GM18507 (cell line): Measurements from ENCODE around the gene RUNX2.

Experiments
- DNase-seq: peaks from one replicate; pipeline ENCODE4 v3.0.0; 2011; ENCODE audit warnings: low read depth; ENCODE audit not compliant: insufficient read length; ENCODE audit errors: extremely low spot score
- FAIRE-seq: peaks from 2 replicates; lab custom pipeline; 2011; peaks lifted over from hg19 to GRCh38; lab: Jason Lieb, UNC

RUNX2 gene

DNA sequence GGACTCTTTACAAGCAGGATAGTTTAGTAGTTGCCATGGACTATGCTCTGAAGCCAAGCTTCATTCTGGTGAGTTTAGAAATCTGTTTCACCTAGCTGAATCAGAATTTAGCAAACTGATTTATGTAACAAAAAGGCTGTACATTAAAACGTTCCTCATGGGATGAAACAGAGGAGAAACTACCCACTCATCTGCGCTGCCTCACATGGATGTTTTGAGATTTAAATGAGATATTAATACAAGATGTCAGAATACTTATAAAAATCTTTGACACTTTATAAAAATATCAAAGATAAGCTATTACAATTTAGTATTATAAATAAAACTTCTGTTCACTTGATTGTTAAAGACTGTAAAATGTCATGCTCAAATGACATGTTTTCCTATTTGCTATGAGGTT is 16.8 kb downstream of the RUNX2 start:
- DNase-seq (no peak), FAIRE-seq (no peak)

DNA sequence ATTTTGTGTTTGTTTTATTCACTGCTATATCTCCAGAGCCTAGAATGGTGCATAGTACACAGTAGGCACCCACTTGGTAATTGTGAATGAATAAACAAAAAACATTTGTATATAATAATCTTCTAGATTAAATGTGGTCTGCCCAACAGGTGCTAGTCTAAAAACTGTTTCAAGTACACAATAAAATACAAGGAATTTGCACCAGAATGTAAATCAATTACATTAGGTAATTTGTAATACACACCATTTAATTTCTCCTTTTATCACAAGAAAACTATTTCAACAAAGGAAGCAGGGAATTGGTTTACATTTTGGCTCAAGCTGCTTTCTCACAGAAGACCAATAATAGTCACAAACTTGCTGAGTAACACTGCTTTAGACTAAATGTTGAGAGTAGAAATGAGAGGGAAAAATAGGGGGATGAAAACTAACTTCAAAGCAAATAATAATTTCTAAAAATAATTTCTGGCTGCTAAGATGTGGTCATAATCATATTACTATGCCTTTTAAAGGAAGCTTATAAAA is 22.1 kb downstream of the RUNX2 start:
- DNase-seq = no peak
- FAIRE-seq = no peak

DNA sequence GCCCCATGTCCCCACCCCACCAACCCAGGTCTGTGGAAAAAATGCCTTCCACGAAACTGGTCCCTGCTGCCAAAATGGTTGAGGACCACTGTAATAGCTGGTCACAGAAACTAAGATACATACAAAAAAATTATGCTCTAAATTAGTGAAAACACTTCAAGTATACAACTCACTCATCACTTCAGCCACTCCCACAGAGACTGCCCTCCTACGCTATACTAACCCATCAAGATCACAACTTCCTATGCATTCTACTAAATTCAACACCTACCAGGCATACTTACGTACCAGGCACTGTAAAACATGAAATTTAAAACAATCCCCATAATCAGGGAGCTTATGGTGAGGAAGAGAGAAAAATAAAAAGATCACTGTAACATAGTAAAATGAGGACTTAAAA is 22.9 kb downstream of the RUNX2 start:
- DNase-seq = no peak
- FAIRE-seq = no peak

DNA sequence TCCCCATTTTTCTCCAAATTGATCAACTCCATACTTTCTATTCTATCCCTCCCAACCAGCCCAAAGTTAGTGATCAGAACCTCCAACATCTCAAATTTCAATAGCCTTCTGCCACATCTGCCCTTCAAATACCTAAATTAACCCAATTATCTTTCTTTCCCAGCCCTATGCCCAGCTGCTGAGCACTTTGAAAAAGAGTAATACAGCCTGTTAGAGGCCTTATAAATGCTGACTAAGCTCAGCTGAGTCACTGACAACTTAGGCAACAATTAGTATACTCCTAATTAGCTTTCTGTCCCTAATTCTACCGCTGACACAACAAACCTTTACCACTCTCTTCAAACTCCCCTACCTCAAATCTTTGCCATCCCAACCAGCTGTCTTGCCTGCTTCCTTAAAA is 23.5 kb downstream of the RUNX2 start:
- FAIRE-seq = no peak
- DNase-seq = no peak

DNA sequence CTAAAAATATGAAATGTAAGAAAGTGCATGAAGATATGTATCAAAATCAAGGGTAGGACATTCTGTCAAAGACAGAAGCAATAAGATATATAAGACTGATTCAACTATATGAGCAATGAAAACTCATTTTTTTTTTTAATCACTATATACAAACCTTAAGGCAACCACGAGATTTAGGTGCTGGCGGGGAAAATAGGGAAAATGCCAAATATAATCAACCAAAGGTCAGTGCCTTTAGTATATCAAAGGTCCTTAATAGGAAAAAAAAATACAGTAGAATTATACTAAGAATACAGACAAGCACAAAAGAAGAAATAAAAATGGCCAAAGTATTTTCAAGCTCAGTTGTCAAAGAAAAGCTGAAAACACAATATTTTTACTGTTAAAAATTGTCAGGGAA is 25.5 kb downstream of the RUNX2 start:
- DNase-seq (no peak), FAIRE-seq (no peak)

DNA sequence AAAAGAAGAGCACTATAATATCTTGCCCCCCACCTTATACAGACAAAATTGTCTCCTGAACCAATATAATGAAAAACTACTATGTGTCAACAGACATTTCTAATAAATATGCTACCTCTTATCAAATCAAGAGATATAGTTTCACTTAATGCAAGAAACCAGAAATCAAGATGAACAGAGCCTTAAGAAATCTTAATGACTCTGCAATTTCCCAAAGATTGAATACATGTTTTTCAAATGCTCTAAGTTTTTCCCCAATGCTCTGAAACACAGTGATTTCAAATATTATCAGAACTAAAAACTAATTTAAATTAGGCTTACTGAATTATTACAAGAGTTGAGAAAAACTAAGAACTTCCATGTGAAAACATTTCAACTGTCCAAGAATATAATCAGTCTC is 36.3 kb downstream of the RUNX2 start:
- DNase-seq (no peak), FAIRE-seq (no peak)

DNA sequence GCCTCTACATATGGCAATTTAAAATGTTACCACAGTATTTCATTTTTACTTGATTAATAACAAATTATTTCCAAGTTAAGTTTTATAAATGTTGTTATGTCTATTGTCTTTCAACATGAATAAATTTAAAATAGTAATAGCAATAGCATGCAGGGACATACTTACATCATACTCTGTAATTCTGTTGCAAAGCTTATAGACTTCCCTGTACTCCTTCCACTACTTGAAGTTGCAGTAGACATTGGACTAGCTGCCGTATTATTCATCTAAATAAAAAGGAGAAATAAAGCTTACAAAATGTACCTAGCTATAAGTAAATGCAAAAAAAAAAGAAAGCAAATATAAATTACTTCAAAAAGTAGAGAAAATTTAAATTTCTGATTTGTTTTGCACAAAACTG is 36.9 kb downstream of the RUNX2 start:
- DNase-seq (no peak), FAIRE-seq (no peak)

DNA sequence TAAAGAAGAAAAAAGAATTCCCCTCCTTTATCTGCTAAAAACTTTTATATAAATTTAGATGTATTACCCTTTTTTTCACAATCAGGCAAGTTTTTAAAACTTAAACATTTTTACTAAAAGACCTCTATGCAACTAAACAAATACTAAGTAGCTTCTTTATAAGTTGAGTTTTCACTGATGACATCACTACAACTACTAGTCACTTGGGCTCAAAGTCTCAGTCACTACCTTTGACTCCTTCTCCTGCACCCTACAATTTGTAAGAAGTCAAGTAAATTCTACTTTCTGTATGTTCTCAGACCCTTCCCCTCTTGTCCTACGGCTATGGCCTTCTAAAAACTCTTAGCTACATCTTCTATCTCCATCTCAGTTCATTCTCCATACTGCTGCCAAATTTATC is 38.4 kb downstream of the RUNX2 start:
- no peak for FAIRE-seq

DNA sequence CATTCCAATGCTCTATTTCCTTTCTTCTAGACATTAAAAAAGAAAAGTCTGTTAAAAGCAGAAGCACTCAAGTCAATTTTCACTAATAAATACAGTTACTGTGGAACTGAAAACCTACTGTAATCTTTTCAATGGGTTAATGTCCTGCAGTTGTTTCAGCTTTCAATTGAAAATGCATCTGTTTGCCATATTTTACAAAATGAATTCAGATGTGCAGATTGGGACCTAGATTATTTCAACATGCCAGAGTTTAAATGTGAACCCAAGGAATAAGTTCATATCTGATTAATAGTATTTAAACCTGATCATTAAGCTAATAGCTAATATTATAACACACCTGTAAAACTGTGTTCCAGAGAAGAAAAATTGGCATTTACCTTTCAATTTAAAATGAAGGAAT is 39.9 kb downstream of the RUNX2 start:
- FAIRE-seq (no peak), DNase-seq (no peak)

More for the DNA sequence above, 38.4 kb downstream of the RUNX2 start:
- DNase-seq = no peak

DNA sequence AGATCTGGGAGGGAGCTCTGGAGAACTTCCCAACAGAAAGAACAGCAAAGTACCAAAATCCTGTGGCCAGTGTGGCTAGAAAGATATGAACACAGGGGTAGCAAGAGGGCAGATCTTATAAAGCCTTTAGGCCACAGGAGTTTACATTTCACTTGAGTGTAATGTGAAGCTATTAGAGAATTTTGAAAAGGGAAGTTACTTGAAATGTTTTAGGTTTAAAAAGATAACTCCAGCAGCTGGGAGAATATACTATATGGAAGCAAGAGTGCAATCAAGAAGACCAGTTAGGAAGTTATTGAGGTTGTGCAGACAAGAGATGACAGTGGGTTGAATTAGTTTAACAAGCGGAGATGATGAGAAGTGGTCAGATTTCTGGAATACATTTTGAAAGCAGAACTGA is 41.7 kb downstream of the RUNX2 start:
- FAIRE-seq = no peak
- DNase-seq = no peak

DNA sequence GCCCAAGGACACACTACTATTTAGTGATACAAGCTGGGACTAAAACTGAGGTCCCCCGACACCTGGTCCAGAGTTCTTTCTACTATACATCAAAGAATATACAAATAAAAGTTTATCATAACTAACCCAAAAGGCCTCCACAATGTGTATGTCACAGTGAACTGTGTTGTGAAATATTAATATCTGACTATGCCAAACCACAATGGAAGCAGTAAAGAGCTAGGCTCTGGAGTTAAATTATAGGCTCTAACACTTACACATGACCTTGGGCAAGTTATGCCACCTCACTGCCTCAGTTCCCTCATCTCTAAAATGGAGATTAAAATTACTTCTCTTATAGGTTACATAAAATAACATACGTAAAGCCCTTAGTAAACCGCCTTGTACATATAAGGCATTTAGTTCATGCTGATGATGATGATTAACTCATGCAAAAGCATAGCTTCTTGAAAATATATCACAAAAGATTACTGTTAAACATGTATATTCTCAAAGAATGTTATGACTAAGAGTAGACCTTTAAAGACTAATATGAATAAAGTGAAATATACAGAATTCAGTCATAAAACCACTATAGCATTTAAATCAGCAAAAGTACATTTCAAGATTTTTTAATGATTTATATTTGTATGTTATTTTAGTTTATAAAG is 43.9 kb downstream of the RUNX2 start:
- no peak for FAIRE-seq
- no peak for DNase-seq

DNA sequence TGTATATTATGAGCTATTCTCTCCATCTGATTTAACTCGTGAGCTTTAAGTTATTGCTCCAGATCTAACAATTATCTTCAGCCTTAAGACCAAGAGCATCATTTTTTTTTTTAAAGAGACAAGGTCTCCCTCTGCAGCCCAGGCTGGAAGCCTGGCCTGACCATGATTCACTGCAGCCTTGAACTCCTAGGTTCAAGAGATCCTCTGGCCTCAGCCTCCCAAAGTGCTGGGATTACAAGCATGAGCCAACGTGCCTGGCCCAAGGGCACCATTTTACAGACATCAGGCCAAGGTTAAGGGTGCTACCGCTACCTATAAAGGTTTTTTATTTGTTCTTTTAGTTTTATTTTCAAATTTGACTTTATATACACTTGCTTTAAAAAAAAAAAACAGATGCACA is 47.3 kb downstream of the RUNX2 start:
- no peak for FAIRE-seq

DNA sequence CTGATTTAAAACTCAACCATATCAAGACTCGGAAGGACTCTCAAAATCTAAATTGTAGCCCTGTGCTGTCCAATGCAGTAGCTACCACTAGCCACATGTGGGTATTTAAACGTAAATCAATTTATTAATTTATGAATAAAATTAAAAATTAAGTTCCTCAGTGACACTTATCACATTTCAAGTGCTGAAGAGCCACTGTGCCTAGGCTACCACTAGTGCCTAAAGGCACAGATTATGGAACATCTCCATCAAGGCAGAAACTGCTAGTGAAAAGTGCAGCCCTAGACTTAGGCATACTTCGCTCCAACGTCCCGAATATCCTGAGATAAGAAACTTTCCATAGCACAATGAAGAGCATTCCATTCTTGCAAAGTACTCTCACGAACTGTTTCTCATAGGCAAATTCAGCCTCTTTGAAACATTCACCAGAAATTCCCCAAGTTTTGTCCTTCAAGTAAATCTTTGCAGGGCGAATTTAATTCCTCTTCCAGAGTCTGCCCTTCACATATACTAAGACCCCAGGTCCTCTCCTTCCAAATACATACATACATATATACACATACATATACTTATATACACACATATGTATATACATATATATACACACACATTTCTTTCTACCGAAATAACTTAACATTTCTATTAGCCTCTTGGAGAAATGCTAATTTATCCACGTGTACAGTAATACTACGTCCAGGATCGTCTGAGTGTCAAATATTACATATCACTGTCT is 48.3 kb downstream of the RUNX2 start:
- FAIRE-seq = no peak
- DNase-seq = no peak

More for the DNA sequence above, 47.3 kb downstream of the RUNX2 start:
- DNase-seq = no peak

DNA sequence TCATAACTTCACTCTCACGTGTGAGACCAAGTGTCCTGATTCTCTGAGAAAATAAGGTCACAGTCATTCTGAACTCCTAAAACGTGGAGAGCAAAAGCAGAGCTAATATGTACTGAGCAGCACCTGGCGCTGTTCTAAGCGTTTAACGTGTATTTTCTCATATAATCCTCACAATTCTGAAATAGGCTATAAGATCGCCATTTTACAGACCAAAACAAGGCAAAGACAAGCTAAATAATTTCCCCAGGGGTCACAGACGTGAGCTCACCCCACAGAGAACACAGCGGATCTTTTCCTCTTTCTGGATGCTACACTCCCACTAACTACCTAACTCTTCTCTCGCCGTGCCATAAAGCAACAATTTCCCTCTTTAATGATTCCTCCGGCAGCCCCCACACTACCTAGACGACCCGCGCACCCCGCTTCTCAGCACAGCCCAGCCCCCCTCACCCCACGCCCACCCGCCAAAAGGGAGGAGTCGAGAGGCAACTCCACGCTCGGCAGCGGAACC is 49.0 kb downstream of the RUNX2 start:
- FAIRE-seq (peak; percentile 5), DNase-seq (no peak)

DNA sequence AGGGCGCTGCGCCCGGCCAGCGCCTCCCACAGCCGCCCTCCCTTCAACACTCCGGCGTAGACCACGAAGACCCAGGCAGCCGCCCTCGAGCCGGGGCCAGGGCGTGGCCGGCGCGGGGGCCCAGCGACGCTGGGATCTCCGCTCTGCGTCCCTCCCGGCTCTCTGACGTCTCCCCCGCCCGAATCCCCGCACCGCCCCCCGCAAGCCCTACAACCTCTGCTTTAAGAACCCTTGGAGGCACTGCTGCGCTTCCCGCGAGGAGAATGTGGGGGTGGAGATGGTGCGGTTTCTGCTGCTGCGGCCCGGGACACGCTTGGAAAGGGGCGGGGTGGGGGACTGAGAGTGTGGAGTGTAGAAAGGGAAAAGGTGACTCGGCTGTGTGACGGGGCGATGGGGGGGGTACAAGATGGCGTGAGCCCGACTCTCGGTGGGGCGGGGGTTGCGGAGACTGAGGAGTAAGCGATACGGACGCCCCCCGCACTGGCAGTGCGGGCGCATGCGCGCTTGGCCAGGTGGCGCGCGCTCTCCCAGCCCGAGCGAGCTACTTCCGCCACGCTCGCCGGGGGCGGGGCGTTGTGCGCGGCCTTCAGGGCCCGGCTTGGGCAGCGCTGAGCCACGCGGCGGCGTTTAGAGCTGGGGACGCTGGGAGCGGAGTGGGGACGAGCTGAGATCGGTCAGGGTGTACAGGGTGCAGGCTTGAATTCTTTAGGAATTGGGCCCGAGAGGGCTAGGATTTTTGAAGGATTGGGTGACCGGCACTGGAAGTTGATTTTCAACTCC is 49.6 kb downstream of the RUNX2 start, which contains the start of gene SUPT3H:
SUPT3H (minus strand) TSS at position 381 of the 780 bp plus-strand sequence.
- peak; percentile 83 for FAIRE-seq
- DNase-seq = peak; percentile 75

DNA sequence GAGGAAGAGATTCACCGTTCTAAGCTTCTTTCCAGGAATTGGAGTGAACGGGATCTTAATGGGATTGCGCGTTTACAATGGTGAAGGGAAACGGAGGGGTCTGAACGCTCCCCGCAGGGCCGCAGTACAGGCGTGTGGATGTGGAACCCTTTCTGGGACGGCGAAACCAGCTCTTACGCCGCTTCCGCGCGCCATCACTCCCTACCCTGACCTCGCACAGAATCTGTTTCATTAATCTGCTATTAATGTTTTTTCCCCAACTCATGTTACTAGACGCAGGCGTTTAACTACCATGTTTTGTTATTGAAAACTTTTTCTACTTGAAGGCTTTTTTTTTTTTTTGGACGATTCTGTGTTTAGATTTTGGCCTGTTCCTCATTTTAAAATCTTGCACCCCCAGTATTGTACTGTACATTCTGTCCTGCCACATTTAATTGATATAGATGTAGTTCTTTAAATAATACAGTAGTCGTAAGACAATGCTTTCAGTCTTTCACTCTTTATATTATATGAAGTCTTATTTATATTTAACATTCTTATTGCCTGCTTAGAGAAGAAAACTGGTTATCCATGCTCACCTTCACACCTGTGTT is 50.3 kb downstream of the RUNX2 start:
- DNase-seq = no peak
- no peak for FAIRE-seq

DNA sequence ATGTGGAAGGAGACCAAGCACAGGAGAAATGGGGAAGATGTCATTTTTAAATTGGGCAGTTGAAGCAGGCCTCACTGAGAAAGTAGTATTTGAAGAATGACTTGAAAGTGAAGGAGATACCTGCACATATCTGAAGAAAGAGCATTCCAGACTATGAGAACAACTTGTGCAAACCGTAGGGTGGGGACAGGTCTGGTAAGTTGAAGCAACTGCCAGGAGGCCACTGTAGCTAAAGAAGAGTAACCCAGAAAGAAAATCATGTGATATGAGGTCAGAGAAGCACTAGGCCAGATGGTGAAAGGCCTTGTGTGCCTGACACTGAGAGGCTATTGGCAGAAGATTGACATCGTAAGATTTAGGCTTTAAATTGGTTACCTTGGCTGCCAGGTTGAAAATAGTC is 54.3 kb downstream of the RUNX2 start:
- DNase-seq (no peak), FAIRE-seq (no peak)

DNA sequence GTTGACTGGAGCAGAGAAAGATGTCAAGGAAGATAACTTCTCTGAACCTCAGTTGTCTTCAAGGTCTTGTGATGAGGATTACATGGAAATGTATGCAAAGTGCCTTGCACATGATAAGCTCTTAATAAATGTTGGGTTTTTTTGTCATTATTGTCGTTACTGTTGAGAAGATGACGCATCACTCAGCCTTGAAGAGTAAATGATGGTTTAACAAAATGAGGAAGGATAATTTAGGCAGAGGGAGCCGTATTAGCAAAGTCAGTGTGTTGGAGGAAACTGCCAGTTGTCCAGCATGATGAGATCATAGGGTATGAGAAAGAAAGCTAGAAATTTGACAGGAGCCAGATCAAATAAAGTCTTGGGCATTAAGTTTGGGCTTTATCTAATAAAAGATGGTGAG is 58.4 kb downstream of the RUNX2 start:
- DNase-seq (no peak), FAIRE-seq (no peak)

DNA sequence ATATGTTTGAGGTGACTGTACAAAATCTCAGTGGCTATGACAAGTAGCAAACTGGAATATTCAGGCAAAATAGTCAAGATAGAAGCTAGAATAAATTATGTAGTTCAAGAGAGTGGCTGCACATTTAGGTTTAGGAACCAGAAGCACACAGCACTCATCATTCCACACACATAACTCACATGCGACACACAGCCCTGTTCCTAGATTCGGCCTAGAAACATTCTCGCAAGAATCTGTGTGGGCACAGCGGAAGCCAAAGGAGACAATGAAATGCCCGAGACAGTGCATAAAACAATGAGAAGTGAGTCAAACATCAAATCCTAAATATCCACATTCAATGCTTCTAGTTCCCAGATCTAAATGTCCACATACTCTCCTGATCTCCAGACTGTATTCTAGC is 59.1 kb downstream of the RUNX2 start:
- no peak for FAIRE-seq

DNA sequence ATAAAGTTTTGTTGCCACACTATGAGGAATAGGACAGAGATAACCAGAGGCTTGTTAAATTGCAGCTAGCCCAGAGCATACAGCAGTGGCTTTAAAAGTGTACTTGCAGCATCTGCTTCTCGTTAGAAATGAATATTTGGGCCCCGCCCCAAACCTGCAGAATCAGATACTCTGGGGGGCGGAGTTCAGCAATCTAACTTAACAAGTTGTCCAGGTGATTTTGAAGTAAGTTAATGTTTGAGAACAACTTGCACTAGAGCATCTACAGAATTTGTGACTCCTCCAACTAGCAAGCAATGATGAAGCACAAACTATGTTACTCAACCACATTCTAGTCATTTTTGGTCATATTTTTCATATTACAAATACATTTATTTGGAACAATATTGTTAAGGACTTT is 60.2 kb downstream of the RUNX2 start:
- no peak for DNase-seq
- no peak for FAIRE-seq

More for the DNA sequence above, 59.1 kb downstream of the RUNX2 start:
- DNase-seq = no peak
